SK-N-SH treated with all-trans-retinoic acid at 6 μM for 48 hours (cell line): Measurements from ENCODE around the gene FGF19.

ENCODE experiments used
- BACH2 ChIP-seq: fragments of 250-450 bp; sonication (Bioruptor Pico); IDR thresholded peaks from 2 replicates; pipeline ENCODE4 v1.9.0; 2021; ENCODE audit warnings: mild to moderate bottlenecking, borderline replicate concordance
- RARB ChIP-seq: fragments of 250-450 bp; sonication (Bioruptor Pico); IDR thresholded peaks from 2 replicates; pipeline ENCODE4 v1.8.0; 2021; ENCODE audit warnings: mild to moderate bottlenecking, moderate library complexity
- SNAI2 ChIP-seq: fragments of 250-450 bp; sonication (Bioruptor Pico); IDR thresholded peaks from 2 replicates; pipeline ENCODE4 v1.5.0; 2020; ENCODE audit warnings: mild to moderate bottlenecking, moderate library complexity
- ZFP3 ChIP-seq: fragments of 250-450 bp; sonication (Bioruptor Pico); IDR thresholded peaks from 2 replicates; pipeline ENCODE4 v1.5.0; 2020; ENCODE audit warnings: mild to moderate bottlenecking, moderate library complexity
- ZFP30 ChIP-seq: fragments of 450-650 bp; formaldehyde crosslinking; IDR thresholded peaks from 2 replicates; pipeline ENCODE4 v1.5.0; 2022; ENCODE audit warnings: mild to moderate bottlenecking, moderate library complexity
- ZNF8 ChIP-seq: fragments of 450-650 bp; formaldehyde crosslinking; IDR thresholded peaks from 2 replicates; pipeline ENCODE4 v1.5.0; 2020; ENCODE audit warnings: mild to moderate bottlenecking, moderate library complexity
- TF ChIP-seq, protein P1 (sequence below): fragments of 250-450 bp; sonication (Bioruptor Pico); IDR thresholded peaks from 2 replicates; pipeline ENCODE4 v1.5.1; 2020; ENCODE audit warnings: low read depth, mild to moderate bottlenecking, moderate library complexity
- TF ChIP-seq, protein P2 (sequence below): fragments of 250-450 bp; sonication (Bioruptor Pico); IDR thresholded peaks from 2 replicates; pipeline ENCODE4 v1.5.0; 2020; ENCODE audit warnings: mild to moderate bottlenecking, moderate library complexity
- TF ChIP-seq, protein P3 (sequence below): fragments of 250-450 bp; sonication (Bioruptor Pico); IDR thresholded peaks from 2 replicates; pipeline ENCODE4 v1.8.0; 2020; ENCODE audit warnings: mild to moderate bottlenecking, moderate library complexity, borderline replicate concordance

DNA sequence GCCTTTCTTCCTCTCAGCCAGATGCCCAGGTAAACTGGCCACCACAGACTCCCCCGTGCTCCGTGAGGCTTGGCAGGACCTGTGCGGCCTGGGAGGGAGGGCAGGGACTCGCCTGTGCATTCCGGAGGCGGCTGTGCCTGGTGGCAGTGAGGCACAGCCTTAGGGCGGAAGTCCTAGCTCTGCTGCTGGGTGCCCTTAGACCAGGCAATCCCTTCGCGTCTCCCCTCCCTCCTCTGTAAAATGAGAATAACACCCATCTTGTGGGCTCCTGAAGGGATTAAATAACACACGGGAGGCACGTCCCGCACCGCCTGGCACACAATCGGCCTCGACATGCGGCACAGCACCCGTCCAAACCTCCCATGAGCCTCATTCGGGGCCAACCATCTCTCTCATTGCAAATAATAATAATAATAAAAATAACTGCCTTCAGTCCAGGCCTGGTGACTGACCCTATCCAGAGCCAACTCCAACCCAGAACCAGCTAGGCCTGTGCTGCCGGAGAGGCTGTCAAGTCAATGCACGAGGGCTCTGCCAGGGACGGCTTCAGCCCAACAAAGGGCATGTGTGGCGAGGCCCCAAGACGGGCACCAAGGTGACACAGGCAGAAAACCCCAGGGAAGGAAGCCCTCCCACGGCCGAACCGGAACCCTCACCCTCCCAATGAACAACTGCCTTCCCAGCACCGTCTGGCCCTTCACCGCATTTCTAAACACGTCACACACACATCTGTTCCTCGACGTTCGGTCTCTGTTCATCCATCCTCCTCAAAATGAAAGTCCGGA is 36.9 kb downstream of the FGF19 start:
- no peak for TF ChIP-seq ZFP30 (CRISPR knock-in tag)
- TF ChIP-seq BACH2 (CRISPR knock-in tag), result no peak
- TF ChIP-seq, protein P1, sequence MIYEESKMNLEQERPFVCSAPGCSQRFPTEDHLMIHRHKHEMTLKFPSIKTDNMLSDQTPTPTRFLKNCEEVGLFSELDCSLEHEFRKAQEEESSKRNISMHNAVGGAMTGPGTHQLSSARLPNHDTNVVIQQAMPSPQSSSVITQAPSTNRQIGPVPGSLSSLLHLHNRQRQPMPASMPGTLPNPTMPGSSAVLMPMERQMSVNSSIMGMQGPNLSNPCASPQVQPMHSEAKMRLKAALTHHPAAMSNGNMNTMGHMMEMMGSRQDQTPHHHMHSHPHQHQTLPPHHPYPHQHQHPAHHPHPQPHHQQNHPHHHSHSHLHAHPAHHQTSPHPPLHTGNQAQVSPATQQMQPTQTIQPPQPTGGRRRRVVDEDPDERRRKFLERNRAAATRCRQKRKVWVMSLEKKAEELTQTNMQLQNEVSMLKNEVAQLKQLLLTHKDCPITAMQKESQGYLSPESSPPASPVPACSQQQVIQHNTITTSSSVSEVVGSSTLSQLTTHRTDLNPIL (CRISPR knock-in tag), result no peak
- TF ChIP-seq ZNF8 (CRISPR knock-in tag), result no peak
- TF ChIP-seq, protein P2, sequence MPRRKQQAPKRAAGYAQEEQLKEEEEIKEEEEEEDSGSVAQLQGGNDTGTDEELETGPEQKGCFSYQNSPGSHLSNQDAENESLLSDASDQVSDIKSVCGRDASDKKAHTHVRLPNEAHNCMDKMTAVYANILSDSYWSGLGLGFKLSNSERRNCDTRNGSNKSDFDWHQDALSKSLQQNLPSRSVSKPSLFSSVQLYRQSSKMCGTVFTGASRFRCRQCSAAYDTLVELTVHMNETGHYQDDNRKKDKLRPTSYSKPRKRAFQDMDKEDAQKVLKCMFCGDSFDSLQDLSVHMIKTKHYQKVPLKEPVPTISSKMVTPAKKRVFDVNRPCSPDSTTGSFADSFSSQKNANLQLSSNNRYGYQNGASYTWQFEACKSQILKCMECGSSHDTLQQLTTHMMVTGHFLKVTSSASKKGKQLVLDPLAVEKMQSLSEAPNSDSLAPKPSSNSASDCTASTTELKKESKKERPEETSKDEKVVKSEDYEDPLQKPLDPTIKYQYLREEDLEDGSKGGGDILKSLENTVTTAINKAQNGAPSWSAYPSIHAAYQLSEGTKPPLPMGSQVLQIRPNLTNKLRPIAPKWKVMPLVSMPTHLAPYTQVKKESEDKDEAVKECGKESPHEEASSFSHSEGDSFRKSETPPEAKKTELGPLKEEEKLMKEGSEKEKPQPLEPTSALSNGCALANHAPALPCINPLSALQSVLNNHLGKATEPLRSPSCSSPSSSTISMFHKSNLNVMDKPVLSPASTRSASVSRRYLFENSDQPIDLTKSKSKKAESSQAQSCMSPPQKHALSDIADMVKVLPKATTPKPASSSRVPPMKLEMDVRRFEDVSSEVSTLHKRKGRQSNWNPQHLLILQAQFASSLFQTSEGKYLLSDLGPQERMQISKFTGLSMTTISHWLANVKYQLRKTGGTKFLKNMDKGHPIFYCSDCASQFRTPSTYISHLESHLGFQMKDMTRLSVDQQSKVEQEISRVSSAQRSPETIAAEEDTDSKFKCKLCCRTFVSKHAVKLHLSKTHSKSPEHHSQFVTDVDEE (CRISPR knock-in tag), result no peak
- TF ChIP-seq, protein P3, sequence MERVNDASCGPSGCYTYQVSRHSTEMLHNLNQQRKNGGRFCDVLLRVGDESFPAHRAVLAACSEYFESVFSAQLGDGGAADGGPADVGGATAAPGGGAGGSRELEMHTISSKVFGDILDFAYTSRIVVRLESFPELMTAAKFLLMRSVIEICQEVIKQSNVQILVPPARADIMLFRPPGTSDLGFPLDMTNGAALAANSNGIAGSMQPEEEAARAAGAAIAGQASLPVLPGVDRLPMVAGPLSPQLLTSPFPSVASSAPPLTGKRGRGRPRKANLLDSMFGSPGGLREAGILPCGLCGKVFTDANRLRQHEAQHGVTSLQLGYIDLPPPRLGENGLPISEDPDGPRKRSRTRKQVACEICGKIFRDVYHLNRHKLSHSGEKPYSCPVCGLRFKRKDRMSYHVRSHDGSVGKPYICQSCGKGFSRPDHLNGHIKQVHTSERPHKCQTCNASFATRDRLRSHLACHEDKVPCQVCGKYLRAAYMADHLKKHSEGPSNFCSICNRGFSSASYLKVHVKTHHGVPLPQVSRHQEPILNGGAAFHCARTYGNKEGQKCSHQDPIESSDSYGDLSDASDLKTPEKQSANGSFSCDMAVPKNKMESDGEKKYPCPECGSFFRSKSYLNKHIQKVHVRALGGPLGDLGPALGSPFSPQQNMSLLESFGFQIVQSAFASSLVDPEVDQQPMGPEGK, result no peak
- TF ChIP-seq RARB (CRISPR knock-in tag), result no peak
- no peak for TF ChIP-seq SNAI2 (CRISPR knock-in tag)
- no peak for TF ChIP-seq ZFP3
